Trophoblast cell (in vitro differentiated cells and primary cell): Measurements from ENCODE around the gene DNMT3B.

ENCODE experiments used
- DNase-seq, 2 donors: peaks; one replicate each; pipeline ENCODE4 v3.0.0-alpha.2; 2016
- H2AFZ ChIP-seq: 2 replicates; pipeline ENCODE4 v1.6.1; 2013; ENCODE audit warnings: low read length, moderate library complexity, mild to moderate bottlenecking; ENCODE audit not compliant: insufficient read depth, poor library complexity
- H2AK5ac ChIP-seq: 2 replicates; pipeline ENCODE4 v1.6.1; 2013; ENCODE audit warnings: mild to moderate bottlenecking, low read length
- H2BK120ac ChIP-seq: 2 replicates; pipeline ENCODE4 v1.6.1; 2013; ENCODE audit warnings: low read length, mild to moderate bottlenecking, moderate library complexity; ENCODE audit not compliant: insufficient read depth, poor library complexity
- H2BK12ac ChIP-seq: 2 replicates; pipeline ENCODE4 v1.6.1; 2013; ENCODE audit warnings: mild to moderate bottlenecking, low read length, moderate library complexity
- H2BK5ac ChIP-seq: 2 replicates; pipeline ENCODE4 v1.6.1; 2013; ENCODE audit warnings: low read length, low read depth, moderate library complexity, mild to moderate bottlenecking; ENCODE audit not compliant: poor library complexity
- H3K14ac ChIP-seq: 2 replicates; pipeline ENCODE4 v1.6.1; 2013; ENCODE audit warnings: mild to moderate bottlenecking, low read length
- H3K18ac ChIP-seq: 2 replicates; pipeline ENCODE4 v1.6.1; 2013; ENCODE audit warnings: mild to moderate bottlenecking, low read length
- H3K23ac ChIP-seq: 2 replicates; pipeline ENCODE4 v1.6.1; 2013; ENCODE audit warnings: low read length
- H3K27ac ChIP-seq: 2 replicates; pipeline ENCODE4 v1.5.1; 2013; ENCODE audit warnings: low read depth, mild to moderate bottlenecking, inconsistent platforms, low read length, moderate library complexity
- H3K27me3 ChIP-seq: 2 replicates; pipeline ENCODE4 v1.6.1; 2013; ENCODE audit warnings: inconsistent platforms, mild to moderate bottlenecking, low read length, moderate library complexity; ENCODE audit not compliant: insufficient read depth
- H3K36me3 ChIP-seq, 2 experiments: 1 replicate in 1 of 2; 2 replicates in 1 of 2; pipeline ENCODE4 v1.6.1; 2013; ENCODE audit warnings: low read length in 2 of 2, mild to moderate bottlenecking in 2 of 2, moderate library complexity in 1 of 2; ENCODE audit not compliant: insufficient read depth in 2 of 2, control insufficient read depth in 1 of 2
- H3K4ac ChIP-seq: 2 replicates; pipeline ENCODE4 v1.6.1; 2013; ENCODE audit warnings: low read depth, mild to moderate bottlenecking, low read length, moderate library complexity
- H3K4me1 ChIP-seq, 2 experiments: 1 replicate in 1 of 2; 2 replicates in 1 of 2; pipeline ENCODE4 v1.6.1; 2013; ENCODE audit warnings: low read length in 2 of 2, mild to moderate bottlenecking in 2 of 2, moderate library complexity in 1 of 2; ENCODE audit not compliant: insufficient read depth in 2 of 2, control insufficient read depth in 1 of 2
- H3K4me2 ChIP-seq: 2 replicates; pipeline ENCODE4 v1.6.1; 2013; ENCODE audit warnings: inconsistent platforms, mild to moderate bottlenecking, low read length, moderate library complexity
- H3K4me3 ChIP-seq: 2 replicates; pipeline ENCODE4 v1.5.1; 2013; ENCODE audit warnings: mild to moderate bottlenecking, low read depth, low read length, inconsistent platforms
- H3K79me1 ChIP-seq: one replicate; pipeline ENCODE4 v1.6.1; 2013; ENCODE audit warnings: low read length
- H3K79me2 ChIP-seq: 2 replicates; pipeline ENCODE4 v1.6.1; 2013; ENCODE audit warnings: low read length, mild to moderate bottlenecking; ENCODE audit not compliant: control insufficient read depth, insufficient read depth, poor library complexity
- H3K9ac ChIP-seq: 2 replicates; pipeline ENCODE4 v1.6.1; 2013; ENCODE audit warnings: mild to moderate bottlenecking, low read length
- H3K9me3 ChIP-seq: 2 replicates; pipeline ENCODE4 v1.6.1; 2013; ENCODE audit warnings: low read depth, mild to moderate bottlenecking, control low read depth, inconsistent platforms, low read length; ENCODE audit not compliant: insufficient read depth
- H4K12ac ChIP-seq: 2 replicates; pipeline ENCODE4 v1.6.1; 2013; ENCODE audit warnings: low read depth, mild to moderate bottlenecking, low read length, moderate library complexity
- H4K8ac ChIP-seq: 2 replicates; pipeline ENCODE4 v1.6.1; 2013; ENCODE audit warnings: low read depth, mild to moderate bottlenecking, low read length, moderate library complexity
- H4K91ac ChIP-seq: one replicate; pipeline ENCODE4 v1.6.1; 2013; ENCODE audit warnings: low read depth, mild to moderate bottlenecking, low read length, moderate library complexity
- WGBS: extraction: QIAGEN DNeasy Blood & Tissue Kit; methylation state at CpG from one replicate; pipeline ENCODE4 v1.1.7; 2013; ENCODE audit warnings: missing lambda C conversion rate; ENCODE audit not compliant: insufficient read length, insufficient coverage; ENCODE audit errors: extremely low coverage; 5-methylcytosine and 5-hydroxymethylcytosine counted together

Gene DNMT3B

DNA sequence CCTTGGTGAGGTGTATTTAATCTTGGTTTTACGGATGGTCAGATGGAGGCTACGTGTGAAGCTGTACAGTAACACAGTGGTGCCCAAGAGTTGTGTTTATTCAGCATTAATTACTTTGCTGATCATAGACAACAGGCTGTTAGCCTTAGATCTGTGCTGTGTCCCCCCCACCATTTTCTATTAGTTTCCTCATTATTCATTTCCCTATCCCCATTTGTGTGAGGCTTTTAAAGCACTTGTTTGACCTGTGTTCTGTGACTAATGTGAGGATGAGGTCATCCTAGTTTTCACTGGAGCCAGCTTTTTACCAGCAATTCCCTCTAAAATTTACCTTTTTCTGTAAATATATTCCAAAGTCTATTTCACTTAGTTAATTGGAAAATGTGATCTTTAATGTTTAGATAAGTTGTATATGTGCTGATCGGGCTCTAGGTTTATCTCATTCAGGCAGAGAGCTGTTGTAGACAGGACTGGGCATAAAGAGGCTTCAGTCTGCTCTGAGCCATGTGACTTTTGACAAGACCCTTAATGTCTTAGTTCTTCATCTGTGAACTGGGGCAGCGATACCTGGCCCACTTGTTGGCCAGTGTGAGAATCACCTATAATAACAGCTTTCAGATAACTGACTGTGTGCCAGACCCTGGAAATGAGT, 66.0 kb downstream of the DNMT3B start:
- Histone ChIP-seq H4K8ac (no peak overlapping the region), H3K79me1 (no peaks in the 10 kb centered on the region), H4K12ac (no peak overlapping the region), H3K14ac (no peak overlapping the region), H2AFZ (no peak overlapping the region), H2BK120ac (no peak overlapping the region), H4K91ac (no peak overlapping the region), H2BK5ac (no peak overlapping the region), H3K27ac (no peak overlapping the region), H3K9ac (no peak overlapping the region), H3K9me3 (no peaks in the 10 kb centered on the region), H3K18ac (no peak overlapping the region), H3K4ac (no peak overlapping the region), H3K36me3 (peaks cover 17 to 32% of the 10 kb centered on the region in 2 experiments), H3K79me2 (peaks cover 8% of the 10 kb centered on the region), H3K4me3 (no peak overlapping the region), H2AK5ac (no peak overlapping the region), H3K4me2 (no peak overlapping the region), H2BK12ac (no peak overlapping the region), H3K4me1 (peaks cover under 1 to 8% of the 10 kb centered on the region in 2 experiments), H3K23ac (no peak overlapping the region), H3K27me3 (no peaks in the 10 kb centered on the region)
- DNase-seq: no peak
- no CpG with 5 or more reads among the region's 4 CpGs for WGBS

DNA sequence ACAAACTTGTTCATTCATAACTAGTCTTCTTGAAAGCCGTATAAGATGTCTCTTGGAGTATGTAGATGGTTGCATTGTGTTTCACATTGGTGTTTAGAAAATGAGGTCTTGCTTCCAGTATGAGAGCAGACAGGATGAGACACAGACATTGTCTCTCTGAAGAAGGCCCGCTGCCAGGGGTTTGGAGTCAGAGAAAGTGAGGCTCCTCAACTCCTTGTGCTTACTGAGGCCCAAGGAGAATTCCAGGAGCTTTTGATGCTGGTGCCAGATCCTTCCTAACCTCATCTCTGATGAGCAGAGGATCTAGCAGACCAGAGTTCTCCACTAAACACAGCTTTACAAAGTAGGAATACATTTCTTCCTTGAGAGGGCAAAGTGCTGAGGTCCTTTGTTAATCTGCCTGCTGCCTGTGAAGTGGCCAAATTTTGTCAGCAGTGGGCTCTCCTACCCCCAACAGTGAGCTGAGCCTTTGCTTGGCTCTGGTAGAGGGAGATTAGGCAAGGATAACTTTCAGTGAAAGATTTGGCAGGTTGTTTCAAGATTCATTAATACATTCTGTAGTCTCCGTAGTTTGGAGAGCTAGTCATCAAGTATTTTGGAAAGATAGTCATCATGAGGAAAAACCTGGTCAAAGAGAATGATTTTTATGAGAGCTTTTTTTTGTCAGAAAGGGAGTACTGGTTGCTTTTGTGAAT, 67.3 kb downstream of the DNMT3B start:
- no peak for DNase-seq
- H3K9me3 ChIP-seq: no peaks in the 10 kb centered on the region
- H3K4me1 ChIP-seq: peaks cover 0 to 7% of the 10 kb centered on the region in 2 experiments
- peaks cover 4% of the 10 kb centered on the region for H3K79me2 ChIP-seq
- no peak overlapping the region for H2AFZ ChIP-seq
- no CpG with 5 or more reads among the region's 3 CpGs for WGBS
- no peak overlapping the region for H4K12ac ChIP-seq
- H2AK5ac ChIP-seq: no peak overlapping the region
- no peak overlapping the region for H4K8ac ChIP-seq
- H3K9ac ChIP-seq: no peak overlapping the region
- no peak overlapping the region for H3K18ac ChIP-seq
- H2BK120ac ChIP-seq: no peak overlapping the region
- H2BK12ac ChIP-seq: no peak overlapping the region
- H3K79me1 ChIP-seq: no peaks in the 10 kb centered on the region
- H3K14ac ChIP-seq: no peak overlapping the region
- peak overlapping the region; percentile 34 for H3K4ac ChIP-seq
- no peak overlapping the region for H3K4me3 ChIP-seq
- no peak overlapping the region for H3K23ac ChIP-seq
- no peak overlapping the region for H3K4me2 ChIP-seq
- peaks cover 19 to 34% of the 10 kb centered on the region in 2 experiments for H3K36me3 ChIP-seq
- H3K27ac ChIP-seq: no peak overlapping the region
- no peak overlapping the region for H2BK5ac ChIP-seq
- H4K91ac ChIP-seq: no peak overlapping the region
- no peaks in the 10 kb centered on the region for H3K27me3 ChIP-seq

DNA sequence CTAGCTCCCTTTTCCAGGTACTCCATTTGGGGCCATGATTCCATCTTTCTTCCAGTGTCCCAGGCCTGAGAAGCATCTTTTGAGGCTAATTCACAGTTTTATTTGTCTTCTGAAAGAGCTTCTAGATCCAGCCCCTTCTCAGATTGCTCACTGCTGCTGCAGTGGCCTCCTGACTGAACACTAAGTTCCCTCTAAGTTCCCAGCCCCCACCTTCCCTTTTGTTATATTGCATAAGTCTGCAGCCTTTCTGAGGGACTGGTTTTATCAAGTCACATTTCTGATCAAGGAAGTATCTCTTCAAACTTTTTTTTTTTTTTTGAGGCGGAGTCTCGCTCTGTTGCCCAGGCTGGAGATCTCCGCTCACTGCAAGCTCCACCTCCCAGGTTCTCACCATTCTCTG, 68.3 kb downstream of the DNMT3B start:
- no peak overlapping the region for H4K8ac ChIP-seq
- H3K36me3 ChIP-seq: peaks cover 21 to 36% of the 10 kb centered on the region in 2 experiments
- H3K9ac ChIP-seq: no peak overlapping the region
- no peak overlapping the region for H3K23ac ChIP-seq
- H2AK5ac ChIP-seq: no peak overlapping the region
- no peak overlapping the region for H2AFZ ChIP-seq
- H4K91ac ChIP-seq: no peak overlapping the region
- H2BK12ac ChIP-seq: no peak overlapping the region
- H3K4me3 ChIP-seq: no peak overlapping the region
- H3K27me3 ChIP-seq: no peaks in the 10 kb centered on the region
- no peak overlapping the region for H2BK120ac ChIP-seq
- no peak overlapping the region for H2BK5ac ChIP-seq
- no peak overlapping the region for H3K4me2 ChIP-seq
- peaks cover 4% of the 10 kb centered on the region for H3K79me2 ChIP-seq
- no peaks in the 10 kb centered on the region for H3K79me1 ChIP-seq
- H4K12ac ChIP-seq: no peak overlapping the region
- H3K14ac ChIP-seq: no peak overlapping the region
- H3K4ac ChIP-seq: no peak overlapping the region
- no peaks in the 10 kb centered on the region for H3K9me3 ChIP-seq
- H3K27ac ChIP-seq: no peak overlapping the region
- H3K18ac ChIP-seq: no peak overlapping the region
- WGBS: no CpG with 5 or more reads among the region's 3 CpGs
- peak in 1 of 2 donors; percentile 29 for DNase-seq
- peaks cover 0 to 7% of the 10 kb centered on the region in 2 experiments for H3K4me1 ChIP-seq

DNA sequence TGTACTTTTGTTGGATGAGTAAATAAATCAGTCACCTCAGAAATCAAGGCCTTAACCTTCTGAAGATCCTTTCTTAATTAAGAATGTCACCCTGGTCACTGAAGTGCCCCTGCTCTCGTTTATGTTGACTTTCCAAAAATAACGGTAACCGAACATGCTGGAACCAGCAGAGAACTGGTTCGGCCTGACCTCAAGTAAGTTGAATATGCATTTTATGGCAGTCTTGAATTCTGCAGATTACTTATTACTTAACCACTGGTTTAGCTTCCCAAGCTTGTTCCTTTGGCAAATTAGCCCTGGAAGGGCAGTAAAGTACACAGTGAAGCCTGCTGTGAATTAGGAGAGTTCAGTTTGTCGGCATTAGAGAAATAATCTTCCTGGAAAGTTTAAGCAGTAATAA, 69.8 kb downstream of the DNMT3B start:
- Histone ChIP-seq H3K9me3 (no peaks in the 10 kb centered on the region), H4K91ac (no peak overlapping the region), H3K4ac (peak overlapping the region; percentile 28), H2AFZ (no peak overlapping the region), H3K14ac (no peak overlapping the region), H3K18ac (no peak overlapping the region), H3K79me1 (no peaks in the 10 kb centered on the region), H3K27ac (no peak overlapping the region), H4K12ac (no peak overlapping the region), H3K23ac (no peak overlapping the region), H3K4me3 (no peak overlapping the region), H3K4me1 (peaks cover 0 to 7% of the 10 kb centered on the region in 2 experiments), H2BK5ac (no peak overlapping the region), H2BK120ac (no peak overlapping the region), H2AK5ac (no peak overlapping the region), H3K79me2 (peaks cover 2% of the 10 kb centered on the region), H2BK12ac (no peak overlapping the region), H3K4me2 (no peak overlapping the region), H3K27me3 (no peaks in the 10 kb centered on the region), H3K36me3 (peaks cover 20 to 38% of the 10 kb centered on the region in 2 experiments), H4K8ac (no peak overlapping the region), H3K9ac (no peak overlapping the region)
- DNase-seq: no peak
- WGBS: no CpG with 5 or more reads among the region's 5 CpGs
